DOHH2 (cell line): ENCODE results near the gene MYOG.

Experiments used
- H3F3A ChIP-seq: fragments of 200-600 bp; sonication (generic), shearing (Covaris generic); 2 replicates; pipeline ENCODE4 v1.6.0; 2016; ENCODE audit warnings: antibody characterized with exemption, mild to moderate bottlenecking; ENCODE audit not compliant: control insufficient read depth, insufficient read depth
- H3K27ac ChIP-seq: fragments of 200-600 bp; sonication (generic); 2 replicates; pipeline ENCODE4 v1.5.1; 2014; ENCODE audit warnings: low read depth, mild to moderate bottlenecking, low read length, moderate library complexity
- H3K27me3 ChIP-seq: fragments of 200-600 bp; sonication (generic); 2 replicates; pipeline ENCODE4 v1.6.1; 2014; ENCODE audit warnings: mild to moderate bottlenecking, low read length, mixed read lengths; ENCODE audit not compliant: control insufficient read depth
- H3K36me3 ChIP-seq: fragments of 200-600 bp; sonication (generic); 2 replicates; pipeline ENCODE4 v1.6.1; 2014; ENCODE audit warnings: mild to moderate bottlenecking, low read length, moderate library complexity, mixed read lengths; ENCODE audit not compliant: control insufficient read depth
- H3K4me1 ChIP-seq: fragments of 200-600 bp; sonication (generic); 2 replicates; pipeline ENCODE4 v1.6.1; 2014; ENCODE audit warnings: mild to moderate bottlenecking, low read length, mixed read lengths; ENCODE audit not compliant: control insufficient read depth
- H3K4me2 ChIP-seq: fragments of 200-600 bp; sonication (generic); 2 replicates; pipeline ENCODE4 v1.6.0; 2014; ENCODE audit warnings: mild to moderate bottlenecking, low read length, moderate library complexity
- H3K4me3 ChIP-seq: fragments of 200-600 bp; sonication (generic); 2 replicates; pipeline ENCODE4 v1.5.1; 2014; ENCODE audit warnings: mild to moderate bottlenecking, low read length, mixed read lengths
- H3K79me2 ChIP-seq: fragments of 200-600 bp; sonication (generic); 2 replicates; pipeline ENCODE4 v1.6.1; 2014; ENCODE audit warnings: mild to moderate bottlenecking, low read length, mixed read lengths; ENCODE audit not compliant: control insufficient read depth
- H3K9me2 ChIP-seq: fragments of 200-600 bp; sonication (generic); replicated peaks from 2 replicates; pipeline ENCODE4 v1.6.1; 2014; ENCODE audit warnings: mild to moderate bottlenecking, low read length, mixed read lengths; ENCODE audit not compliant: control insufficient read depth
- H3K9me3 ChIP-seq: fragments of 200-600 bp; sonication (generic); 2 replicates; pipeline ENCODE4 v1.6.1; 2014; ENCODE audit warnings: antibody characterized with exemption, low read length, mixed read lengths; ENCODE audit not compliant: control insufficient read depth, insufficient read depth
- H4K20me1 ChIP-seq: fragments of 200-600 bp; sonication (generic); 2 replicates; pipeline ENCODE4 v1.6.0; 2014; ENCODE audit warnings: low read depth, mild to moderate bottlenecking, antibody characterized with exemption, low read length, moderate library complexity; ENCODE audit not compliant: control insufficient read depth, insufficient read depth
- EZH2phosphoT487 ChIP-seq: fragments of 200-600 bp; sonication (generic); IDR thresholded peaks from 2 replicates; pipeline ENCODE4 v1.6.1; 2017; ENCODE audit warnings: borderline replicate concordance, mild to moderate bottlenecking, antibody characterized with exemption, low read length, moderate library complexity, mixed read lengths
- TF ChIP-seq, protein P1 (sequence below): fragments of 200-600 bp; sonication (generic); IDR thresholded peaks from one replicate; pipeline ENCODE4 v1.5.1; 2014; ENCODE audit warnings: antibody characterized with exemption, mild to moderate bottlenecking, low read depth, low read length; ENCODE audit not compliant: poor library complexity, severe bottlenecking

Gene MYOG

DNA sequence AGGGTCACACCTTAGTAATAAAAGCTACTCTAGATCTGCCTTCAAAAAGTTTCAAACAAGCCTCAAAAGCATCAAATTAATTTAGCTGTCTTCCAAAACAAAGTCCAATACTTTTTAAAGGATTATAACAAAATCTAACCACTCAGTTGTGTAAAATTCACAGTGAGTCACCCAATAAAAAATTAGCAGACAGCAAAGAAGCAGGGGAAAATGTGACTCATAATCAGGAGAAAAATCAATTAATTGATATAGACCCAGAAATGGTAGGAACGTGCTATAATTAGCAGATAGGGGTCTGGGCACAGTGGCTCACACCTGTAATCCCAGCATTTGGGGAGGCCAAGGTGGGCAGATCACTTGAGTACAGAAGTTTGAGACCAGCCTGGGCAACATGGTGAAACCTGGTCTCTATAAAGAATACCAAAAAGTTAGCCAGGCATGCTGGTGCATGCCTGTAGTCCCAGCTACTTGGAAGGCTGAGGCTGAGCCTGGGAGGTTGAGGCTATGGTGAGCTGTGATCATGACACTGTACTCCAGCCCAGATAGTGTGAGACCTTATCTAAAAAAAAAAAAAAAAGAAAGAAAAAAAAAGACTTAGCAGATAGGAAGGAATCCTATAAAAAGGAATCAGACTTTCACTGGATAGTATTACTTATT lies 8.1 kb upstream of the MYOG start:
- H3F3A ChIP-seq, result no peaks in the 10 kb centered on the region
- peaks cover 7% of the 10 kb centered on the region; the same call in 1 of the 2 replicates for H3K27me3 ChIP-seq
- peaks cover 5% of the 10 kb centered on the region; the same call in 1 of the 2 replicates for H3K9me3 ChIP-seq
- H3K27ac ChIP-seq, result no peak overlapping the region
- no peak for TF ChIP-seq EZH2phosphoT487
- TF ChIP-seq, protein P1, sequence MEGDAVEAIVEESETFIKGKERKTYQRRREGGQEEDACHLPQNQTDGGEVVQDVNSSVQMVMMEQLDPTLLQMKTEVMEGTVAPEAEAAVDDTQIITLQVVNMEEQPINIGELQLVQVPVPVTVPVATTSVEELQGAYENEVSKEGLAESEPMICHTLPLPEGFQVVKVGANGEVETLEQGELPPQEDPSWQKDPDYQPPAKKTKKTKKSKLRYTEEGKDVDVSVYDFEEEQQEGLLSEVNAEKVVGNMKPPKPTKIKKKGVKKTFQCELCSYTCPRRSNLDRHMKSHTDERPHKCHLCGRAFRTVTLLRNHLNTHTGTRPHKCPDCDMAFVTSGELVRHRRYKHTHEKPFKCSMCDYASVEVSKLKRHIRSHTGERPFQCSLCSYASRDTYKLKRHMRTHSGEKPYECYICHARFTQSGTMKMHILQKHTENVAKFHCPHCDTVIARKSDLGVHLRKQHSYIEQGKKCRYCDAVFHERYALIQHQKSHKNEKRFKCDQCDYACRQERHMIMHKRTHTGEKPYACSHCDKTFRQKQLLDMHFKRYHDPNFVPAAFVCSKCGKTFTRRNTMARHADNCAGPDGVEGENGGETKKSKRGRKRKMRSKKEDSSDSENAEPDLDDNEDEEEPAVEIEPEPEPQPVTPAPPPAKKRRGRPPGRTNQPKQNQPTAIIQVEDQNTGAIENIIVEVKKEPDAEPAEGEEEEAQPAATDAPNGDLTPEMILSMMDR, result no peak
- H3K4me3 ChIP-seq, result no peak overlapping the region
- H3K9me2 ChIP-seq, result no peaks in the 10 kb centered on the region
- no peaks in the 10 kb centered on the region for H3K36me3 ChIP-seq
- H3K79me2 ChIP-seq, result no peaks in the 10 kb centered on the region
- no peaks in the 10 kb centered on the region for H3K4me1 ChIP-seq
- H3K4me2 ChIP-seq, result no peak overlapping the region
- H4K20me1 ChIP-seq, result no peaks in the 10 kb centered on the region

DNA sequence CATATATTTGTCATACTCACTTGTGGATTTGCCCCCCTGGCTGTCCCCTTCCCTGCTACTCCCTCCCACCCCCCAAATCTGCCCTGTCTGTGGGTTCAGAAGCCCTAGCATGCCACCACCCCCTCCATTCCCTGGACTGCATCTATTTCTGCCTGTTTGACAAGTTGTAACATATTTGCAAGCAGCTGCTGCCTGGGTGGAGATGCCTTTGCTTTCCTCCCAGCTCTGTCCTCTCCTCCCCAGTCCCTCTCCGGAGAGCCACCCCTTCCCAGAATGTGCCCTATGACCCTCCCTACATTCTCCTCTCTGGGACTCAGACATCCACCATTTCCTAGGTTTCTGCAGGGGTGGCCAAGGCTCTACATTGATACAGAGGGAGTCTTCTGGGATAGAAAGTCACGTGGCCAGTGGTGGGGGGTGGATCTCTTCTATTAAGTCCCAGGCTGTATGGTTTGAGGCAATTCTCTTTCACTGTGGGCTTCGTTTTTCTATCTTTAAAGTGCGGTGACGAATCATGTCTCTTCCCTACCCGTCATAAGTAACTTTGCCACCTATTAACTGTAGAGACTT lies 6.0 kb upstream of the MYOG start:
- H3K4me3 ChIP-seq, result no peak overlapping the region
- H3K4me1 ChIP-seq, result no peaks in the 10 kb centered on the region
- no peak for TF ChIP-seq EZH2phosphoT487
- TF ChIP-seq, protein P1, result no peak
- H3K9me3 ChIP-seq, result peaks cover 5% of the 10 kb centered on the region; the same call in 1 of the 2 replicates
- no peaks in the 10 kb centered on the region for H3F3A ChIP-seq
- H4K20me1 ChIP-seq, result no peaks in the 10 kb centered on the region
- no peaks in the 10 kb centered on the region for H3K79me2 ChIP-seq
- H3K27me3 ChIP-seq, result peaks cover 12% of the 10 kb centered on the region
- no peaks in the 10 kb centered on the region for H3K36me3 ChIP-seq
- no peak overlapping the region for H3K27ac ChIP-seq
- H3K4me2 ChIP-seq, result no peak overlapping the region
- H3K9me2 ChIP-seq, result no peaks in the 10 kb centered on the region

DNA sequence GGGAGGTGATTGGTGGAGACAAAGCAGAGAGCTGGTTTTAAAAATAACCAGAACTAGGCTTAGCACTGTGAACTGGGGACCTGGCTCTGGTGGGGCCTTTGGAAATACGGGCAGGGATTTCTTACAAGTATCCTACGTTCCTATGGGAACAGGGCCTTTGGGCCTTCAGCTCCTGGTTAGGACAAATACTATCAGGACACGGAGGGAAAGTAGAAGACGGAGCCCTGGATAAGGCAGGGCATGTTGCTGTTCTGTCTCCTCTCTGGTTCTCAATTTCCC lies 5.3 kb upstream of the MYOG start:
- no peaks in the 10 kb centered on the region for H3K79me2 ChIP-seq
- TF ChIP-seq, protein P1, result no peak
- TF ChIP-seq EZH2phosphoT487, result no peak
- H3K4me3 ChIP-seq, result no peak overlapping the region
- no peaks in the 10 kb centered on the region for H3F3A ChIP-seq
- H3K27me3 ChIP-seq, result peaks cover 12% of the 10 kb centered on the region
- peaks cover 5% of the 10 kb centered on the region; the same call in 1 of the 2 replicates for H3K9me3 ChIP-seq
- no peaks in the 10 kb centered on the region for H3K36me3 ChIP-seq
- no peaks in the 10 kb centered on the region for H4K20me1 ChIP-seq
- no peak overlapping the region for H3K4me2 ChIP-seq
- no peaks in the 10 kb centered on the region for H3K4me1 ChIP-seq
- no peaks in the 10 kb centered on the region for H3K9me2 ChIP-seq
- H3K27ac ChIP-seq, result no peak overlapping the region
